H1 (cell line): ENCODE data around the gene UIMC1. TPM values are rescaled to one million over a fixed set of nuclear protein-coding genes. Genes with fewer than 3 reads are reported as not detected.

Experiments used
- BCL11A ChIP-seq, 2 experiments: IDR thresholded peaks; one replicate each; pipeline ENCODE4 v1.6.1; 2011; ENCODE audit warnings: low read depth in 2 of 2, low read length in 2 of 2, mild to moderate bottlenecking in 2 of 2
- CREB1 ChIP-seq: IDR thresholded peaks from 2 replicates; pipeline ENCODE4 v1.6.1; 2012; ENCODE audit warnings: inconsistent platforms
- KDM5A ChIP-seq: fragments of 200-600 bp; IDR thresholded peaks from 2 replicates; pipeline ENCODE4 v1.7.1; 2012; ENCODE audit warnings: mild to moderate bottlenecking, low read length, inconsistent platforms, mixed read lengths
- PHF8 ChIP-seq: fragments of 200-600 bp; sonication (generic); conservative IDR thresholded peaks from 2 replicates; pipeline ENCODE4 v1.7.1; 2012; ENCODE audit warnings: low read depth, mild to moderate bottlenecking, inconsistent platforms, low read length, moderate library complexity
- TCF12 ChIP-seq: IDR thresholded peaks from 2 replicates; pipeline ENCODE4 v1.6.1; 2011; ENCODE audit warnings: low read depth, mild to moderate bottlenecking, low read length
- polyA plus RNA-seq, 7 experiments: library from polyadenylated mRNA; depleted of rRNA in 3 of 7; stranded (reverse) in 5 of 7; unstranded in 2 of 7; fragments of >200 nt in 5 of 7; fragments of 200-250 nt in 2 of 7; gene quantifications; 1 replicate in 5 of 7; 2 replicates in 1 of 7; 4 replicates in 1 of 7; pipeline versions ENCODE4 v1.2.1 to v1.2.3, GENCODE V29; 2011 to 2013; ENCODE audit warnings: missing spikeins in 2 of 7, mixed read lengths in 2 of 7
- total RNA-seq: library from RNA; stranded (reverse); fragmentation: NEBNext Ultra II Directional; extraction: Animal tissue kit (Norgen Biotek cat#: 25700); gene quantifications from 2 replicates; pipeline ENCODE4 v1.2.1, GENCODE V29; 2021

The UIMC1 gene
- total and polyA plus RNA-seq, 2 of the 8 experiments (the other 6 are each of a cell fraction or from before 2014, with no cell fraction given): 12.8 to 43.7 TPM

- TF ChIP-seq CREB1: no peak
- no peak for TF ChIP-seq PHF8
- no peak for TF ChIP-seq BCL11A (IDR thresholded peaks at IDR 0.05; ENCODE audit: low read depth in 2 of 2, low read length in 2 of 2)
- TF ChIP-seq KDM5A: no peak
- no peak for TF ChIP-seq TCF12
Observed at GRCh38 chr5:176998828-176999227, 7.8 kb downstream of the UIMC1 start (continued).
